ENCODE measurements around the gene ATP10A. TPM values are rescaled to one million over a fixed set of nuclear protein-coding genes. Genes with fewer than 3 reads are reported as not detected.

Gene ATP10A
- total RNA-seq, 4 donors from 2014 or later, result 14.1 to 44.3 (median 23.1) TPM

GRCh38 chr15:25652704-25653103, 210.4 kb downstream of the ATP10A start:
- no peak for TF ChIP-seq CTCF (IDR thresholded peaks at IDR 0.05; ENCODE audit: low read depth)

GRCh38 chr15:25649390-25649789, 213.7 kb downstream of the ATP10A start:
- TF ChIP-seq CTCF (IDR thresholded peaks at IDR 0.05; ENCODE audit: low read depth), result no peak

- no peak for TF ChIP-seq CTCF (IDR thresholded peaks at IDR 0.05; ENCODE audit: low read depth)
Observed at GRCh38 chr15:25643120-25643519, 220.0 kb downstream of the ATP10A start.

GRCh38 chr15:25641762-25642161, 221.4 kb downstream of the ATP10A start:
- no peak for TF ChIP-seq CTCF (IDR thresholded peaks at IDR 0.05; ENCODE audit: low read depth)

GRCh38 chr15:25641361-25641760, 221.8 kb downstream of the ATP10A start:
- TF ChIP-seq CTCF (IDR thresholded peaks at IDR 0.05; ENCODE audit: low read depth), result no peak

GRCh38 chr15:25640381-25640780, 222.7 kb downstream of the ATP10A start:
- TF ChIP-seq CTCF (IDR thresholded peaks at IDR 0.05; ENCODE audit: low read depth), result no peak

- no peak for TF ChIP-seq CTCF (IDR thresholded peaks at IDR 0.05; ENCODE audit: low read depth)
Observed at GRCh38 chr15:25635191-25635590, 227.9 kb downstream of the ATP10A start.
